Osteoblast (primary cell): ENCODE results near the gene MIPEP. TPM values are rescaled to one million over a fixed set of nuclear protein-coding genes. Genes with fewer than 3 reads are reported as not detected.

Source experiments
- DNase-seq: peaks from one replicate; pipeline ENCODE4 v3.0.0; 2011; ENCODE audit warnings: low spot score, mixed read lengths; ENCODE audit not compliant: insufficient read length; ENCODE audit errors: missing footprints
- H2AFZ ChIP-seq: 2 replicates; pipeline ENCODE4 v1.6.0; 2011; ENCODE audit warnings: mild to moderate bottlenecking, low read length
- H3K27ac ChIP-seq: 2 replicates; pipeline ENCODE4 v1.5.1; 2011; ENCODE audit warnings: mild to moderate bottlenecking, low read depth, low read length, moderate library complexity
- H3K27me3 ChIP-seq: 2 replicates; pipeline ENCODE4 v1.6.0; 2012; ENCODE audit warnings: mild to moderate bottlenecking, control low read depth, inconsistent platforms, low read length, moderate library complexity; ENCODE audit not compliant: insufficient read depth
- H3K36me3 ChIP-seq: 2 replicates; pipeline ENCODE4 v1.5.1; 2011; ENCODE audit warnings: mild to moderate bottlenecking, low read length, control low read depth, moderate library complexity; ENCODE audit not compliant: insufficient read depth
- H3K4me1 ChIP-seq: 2 replicates; pipeline ENCODE4 v1.5.1; 2011; ENCODE audit warnings: mild to moderate bottlenecking, low read length, control low read depth, moderate library complexity; ENCODE audit not compliant: insufficient read depth
- H3K4me2 ChIP-seq: 2 replicates; pipeline ENCODE4 v1.6.0; 2011; ENCODE audit warnings: mild to moderate bottlenecking, low read length; ENCODE audit not compliant: insufficient read depth
- H3K4me3 ChIP-seq: fragments of 200-600 bp; sonication (generic); 3 replicates; pipeline ENCODE4 v1.5.1; 2012; ENCODE audit warnings: mild to moderate bottlenecking, low read length, inconsistent platforms; ENCODE audit not compliant: insufficient read depth
- H3K79me2 ChIP-seq: 2 replicates; pipeline ENCODE4 v1.6.0; 2012; ENCODE audit warnings: mild to moderate bottlenecking, low read length, control low read depth, inconsistent platforms; ENCODE audit not compliant: insufficient read depth
- H3K9me3 ChIP-seq: 2 replicates; pipeline ENCODE4 v1.5.1; 2011; ENCODE audit warnings: low read depth, low read length, control low read depth
- H4K20me1 ChIP-seq: 2 replicates; pipeline ENCODE4 v1.6.0; 2012; ENCODE audit warnings: mild to moderate bottlenecking, low read length, control low read depth; ENCODE audit not compliant: insufficient read depth
- CTCF ChIP-seq: IDR thresholded peaks from 2 replicates; pipeline ENCODE4 v1.5.1; 2011; ENCODE audit warnings: mild to moderate bottlenecking, low read depth, low read length, moderate library complexity; ENCODE audit errors: extremely low read depth
- total RNA-seq: library from RNA; depleted of rRNA; stranded (reverse); fragments of >200 nt; gene quantifications from 2 replicates; pipeline ENCODE4 v1.2.3, GENCODE V29; 2012

Gene MIPEP
- total RNA-seq, 1 donor = 29.3 TPM

- no peak for TF ChIP-seq CTCF
Observed at GRCh38 chr13:23833733-23834611, 55.2 kb downstream of the MIPEP start.

GRCh38 chr13:23828866-23829265 is 60.3 kb downstream of the MIPEP start:
- no peaks in the 10 kb centered on the region for H3K9me3 ChIP-seq
- peak overlapping the region; percentile 55 for H3K4me2 ChIP-seq
- TF ChIP-seq CTCF = no peak
- H3K27me3 ChIP-seq = no peaks in the 10 kb centered on the region
- DNase-seq = no peak
- no peaks in the 10 kb centered on the region for H3K79me2 ChIP-seq
- peaks cover 5% of the 10 kb centered on the region for H3K4me1 ChIP-seq
- H2AFZ ChIP-seq = peak overlapping the region; percentile 75
- H3K27ac ChIP-seq = peak overlapping the region; percentile 69
- H4K20me1 ChIP-seq = no peaks in the 10 kb centered on the region
- H3K36me3 ChIP-seq = no peaks in the 10 kb centered on the region
- H3K4me3 ChIP-seq = no peak overlapping the region

More at GRCh38 chr13:23833733-23834611, 55.2 kb downstream of the MIPEP start:
- Histone ChIP-seq H3K27ac (no peak overlapping the region), H3K36me3 (no peaks in the 10 kb centered on the region), H3K4me1 (peaks cover under 1% of the 10 kb centered on the region), H3K79me2 (no peaks in the 10 kb centered on the region), H3K4me2 (no peak overlapping the region), H3K4me3 (no peak overlapping the region), H3K27me3 (no peaks in the 10 kb centered on the region), H3K9me3 (no peaks in the 10 kb centered on the region), H2AFZ (no peak overlapping the region), H4K20me1 (no peaks in the 10 kb centered on the region)
- no peak for DNase-seq

- peaks cover 3% of the 10 kb centered on the region for H3K36me3 ChIP-seq
- H3K27ac ChIP-seq = no peak overlapping the region
- H3K4me3 ChIP-seq = no peak overlapping the region
- TF ChIP-seq CTCF = no peak
- no peak for DNase-seq
- H3K79me2 ChIP-seq = no peaks in the 10 kb centered on the region
- H4K20me1 ChIP-seq = no peaks in the 10 kb centered on the region
- peaks cover 5% of the 10 kb centered on the region for H3K4me1 ChIP-seq
- H2AFZ ChIP-seq = no peak overlapping the region
- no peaks in the 10 kb centered on the region for H3K9me3 ChIP-seq
- no peaks in the 10 kb centered on the region for H3K27me3 ChIP-seq
- H3K4me2 ChIP-seq = no peak overlapping the region
Observed at GRCh38 chr13:23828086-23828485, 61.1 kb downstream of the MIPEP start.

- no peaks in the 10 kb centered on the region for H3K27me3 ChIP-seq
- H3K4me3 ChIP-seq = no peak overlapping the region
- H3K36me3 ChIP-seq = peaks cover 5% of the 10 kb centered on the region
- no peak for DNase-seq
- H3K9me3 ChIP-seq = no peaks in the 10 kb centered on the region
- no peaks in the 10 kb centered on the region for H3K79me2 ChIP-seq
- TF ChIP-seq CTCF = no peak
- peaks cover 5% of the 10 kb centered on the region for H3K4me1 ChIP-seq
- H4K20me1 ChIP-seq = no peaks in the 10 kb centered on the region
- no peak overlapping the region for H3K27ac ChIP-seq
- no peak overlapping the region for H3K4me2 ChIP-seq
- no peak overlapping the region for H2AFZ ChIP-seq
Observed at GRCh38 chr13:23825179-23825578, 64.0 kb downstream of the MIPEP start.
